Adipocyte (in vitro differentiated cells): ENCODE data around the gene ODF4.

Source experiments
- DNase-seq: peaks from one replicate; pipeline ENCODE4 v3.0.0-alpha.2; 2015; ENCODE audit warnings: low read depth
- H3K27me3 ChIP-seq: replicated peaks from 2 replicates; pipeline ENCODE4 v1.7.0; 2013; ENCODE audit warnings: mild to moderate bottlenecking, low read length, moderate library complexity; ENCODE audit not compliant: control insufficient read depth, insufficient read depth
- H3K36me3 ChIP-seq: 2 replicates; pipeline ENCODE4 v1.7.0; 2013; ENCODE audit warnings: low read length, mild to moderate bottlenecking, moderate library complexity; ENCODE audit not compliant: control insufficient read depth, insufficient read depth, severe bottlenecking
- H3K4me1 ChIP-seq: 2 replicates; pipeline ENCODE4 v1.7.0; 2013; ENCODE audit warnings: mild to moderate bottlenecking, low read length, moderate library complexity; ENCODE audit not compliant: control insufficient read depth, insufficient read depth
- H3K4me3 ChIP-seq: 2 replicates; pipeline ENCODE4 v1.7.0; 2013; ENCODE audit warnings: mild to moderate bottlenecking, low read length, moderate library complexity
- H3K9ac ChIP-seq: 2 replicates; pipeline ENCODE4 v1.7.0; 2013; ENCODE audit warnings: mild to moderate bottlenecking, low read length, moderate library complexity
- H3K9me3 ChIP-seq: 2 replicates; pipeline ENCODE4 v1.7.0; 2013; ENCODE audit warnings: mild to moderate bottlenecking, low read length, moderate library complexity; ENCODE audit not compliant: control insufficient read depth

Gene ODF4

DNA sequence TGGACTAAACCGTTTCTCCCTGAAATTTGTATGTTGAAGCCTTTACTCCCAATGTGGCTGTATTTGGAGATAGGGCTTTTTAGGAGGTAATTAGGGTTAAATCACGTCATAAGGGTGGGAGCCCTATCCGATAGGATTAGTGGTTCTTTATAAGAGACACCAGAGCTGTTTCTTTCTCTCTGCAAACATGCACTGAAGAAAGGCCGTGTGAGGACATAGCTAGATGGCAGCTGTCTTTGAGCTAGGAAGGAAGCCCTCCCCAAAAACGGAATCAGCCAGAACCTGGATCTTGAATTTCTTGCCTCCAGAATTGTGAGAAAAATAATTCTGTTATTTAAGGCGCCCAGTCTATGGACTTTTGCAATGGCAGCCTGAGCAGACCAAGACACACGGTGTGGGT lies 14.1 kb downstream of the ODF4 start:
- H3K9ac ChIP-seq: no peak overlapping the region
- no peak overlapping the region for H3K4me3 ChIP-seq
- no peaks in the 10 kb centered on the region for H3K27me3 ChIP-seq
- DNase-seq: no peak
- H3K36me3 ChIP-seq: no peaks in the 10 kb centered on the region
- no peaks in the 10 kb centered on the region for H3K9me3 ChIP-seq
- peaks cover 4% of the 10 kb centered on the region for H3K4me1 ChIP-seq

DNA sequence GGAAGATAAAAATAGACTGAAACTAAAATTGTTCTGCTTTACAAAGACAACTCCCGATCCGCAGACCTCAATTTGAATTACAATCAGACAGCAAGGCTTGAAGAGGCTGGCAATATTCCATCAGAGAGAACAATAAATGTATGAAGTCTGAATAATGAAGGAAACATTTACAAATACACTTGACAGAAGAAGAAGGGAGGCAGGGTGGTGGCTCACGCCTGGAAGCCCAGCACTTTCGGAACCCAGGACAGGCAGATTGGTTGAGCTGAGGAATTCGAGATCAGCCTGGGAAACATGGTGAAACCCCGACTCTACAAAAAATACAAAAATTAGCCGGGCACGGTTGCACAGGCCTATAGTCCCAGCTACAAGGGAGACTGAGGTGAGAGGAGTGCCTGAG lies 14.6 kb downstream of the ODF4 start:
- no peak for DNase-seq
- Histone ChIP-seq H3K36me3 (no peaks in the 10 kb centered on the region), H3K9ac (no peak overlapping the region), H3K4me3 (no peak overlapping the region), H3K27me3 (no peaks in the 10 kb centered on the region), H3K4me1 (peaks cover 4% of the 10 kb centered on the region), H3K9me3 (no peaks in the 10 kb centered on the region)

DNA sequence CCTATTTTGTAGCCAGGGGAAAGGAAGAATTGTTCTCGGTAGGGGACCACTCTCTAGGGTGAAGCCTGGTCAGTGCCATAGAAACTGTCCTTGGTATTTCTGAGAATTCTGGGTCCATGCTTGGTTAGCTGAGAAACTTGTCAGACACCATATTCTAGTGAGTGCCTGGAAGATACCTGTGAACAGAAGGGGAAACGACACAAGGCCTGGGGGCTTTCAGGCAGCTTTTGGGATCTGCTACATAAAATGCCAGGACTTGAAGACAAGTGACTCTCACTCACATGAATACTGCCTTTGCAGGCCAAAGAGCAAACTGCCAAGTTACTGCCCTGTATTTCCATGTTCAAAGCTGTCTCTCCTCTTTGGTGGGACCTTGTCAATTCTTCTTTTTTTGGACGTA lies 18.3 kb downstream of the ODF4 start:
- DNase-seq: no peak
- Histone ChIP-seq H3K9me3 (no peaks in the 10 kb centered on the region), H3K27me3 (no peaks in the 10 kb centered on the region)

DNA sequence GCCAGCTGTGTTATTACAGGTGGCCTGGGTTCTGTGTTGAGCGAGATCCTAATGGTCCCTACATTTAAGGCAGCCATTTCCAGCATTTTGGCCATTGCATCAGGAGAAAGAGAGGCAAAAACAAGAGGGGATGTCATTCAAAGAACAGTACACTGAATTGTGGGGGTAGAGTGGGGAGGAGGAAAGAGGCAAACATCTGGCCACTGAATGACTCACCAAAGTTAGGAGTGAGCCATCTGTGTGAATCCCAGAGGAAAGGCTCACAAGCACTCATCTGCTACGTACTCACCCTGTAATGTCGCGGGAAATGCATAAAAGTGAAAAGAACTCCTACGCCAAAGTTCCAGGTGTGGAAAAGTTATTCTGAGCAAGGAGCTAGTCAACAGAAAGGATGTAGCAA lies 20.1 kb downstream of the ODF4 start:
- no peak overlapping the region for H3K9ac ChIP-seq
- no peaks in the 10 kb centered on the region for H3K9me3 ChIP-seq
- no peaks in the 10 kb centered on the region for H3K36me3 ChIP-seq
- peaks cover 25% of the 10 kb centered on the region for H3K4me1 ChIP-seq
- H3K27me3 ChIP-seq: no peaks in the 10 kb centered on the region
- peak; percentile 77 for DNase-seq
- peak overlapping the region; percentile 48 for H3K4me3 ChIP-seq

More for the DNA sequence above, 18.3 kb downstream of the ODF4 start:
- Histone ChIP-seq H3K36me3 (no peaks in the 10 kb centered on the region), H3K4me1 (peaks cover 21% of the 10 kb centered on the region), H3K4me3 (no peak overlapping the region), H3K9ac (no peak overlapping the region)

DNA sequence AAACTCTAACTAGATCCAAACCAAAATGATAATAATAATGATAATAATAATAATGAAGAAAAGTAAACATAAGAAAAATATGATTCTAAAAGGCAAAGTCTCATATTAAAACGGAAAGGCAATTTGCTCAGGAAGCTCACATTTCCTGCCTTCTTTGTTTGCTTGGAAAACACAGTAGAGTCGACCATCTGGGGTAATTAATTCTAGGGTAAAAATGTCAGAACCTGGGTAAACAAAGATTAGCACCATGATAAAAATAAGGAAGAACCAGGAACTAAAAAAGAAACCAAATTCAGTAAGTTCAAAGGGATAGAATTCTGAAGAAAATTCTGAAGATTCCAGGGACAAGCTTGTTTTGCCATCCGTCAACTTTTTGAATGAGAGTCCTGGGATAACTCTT lies 20.6 kb downstream of the ODF4 start:
- no peaks in the 10 kb centered on the region for H3K36me3 ChIP-seq
- peak overlapping the region; percentile 48 for H3K4me3 ChIP-seq
- no peak overlapping the region for H3K9ac ChIP-seq
- DNase-seq: no peak
- peaks cover 30% of the 10 kb centered on the region for H3K4me1 ChIP-seq
- H3K27me3 ChIP-seq: no peaks in the 10 kb centered on the region
- no peaks in the 10 kb centered on the region for H3K9me3 ChIP-seq

DNA sequence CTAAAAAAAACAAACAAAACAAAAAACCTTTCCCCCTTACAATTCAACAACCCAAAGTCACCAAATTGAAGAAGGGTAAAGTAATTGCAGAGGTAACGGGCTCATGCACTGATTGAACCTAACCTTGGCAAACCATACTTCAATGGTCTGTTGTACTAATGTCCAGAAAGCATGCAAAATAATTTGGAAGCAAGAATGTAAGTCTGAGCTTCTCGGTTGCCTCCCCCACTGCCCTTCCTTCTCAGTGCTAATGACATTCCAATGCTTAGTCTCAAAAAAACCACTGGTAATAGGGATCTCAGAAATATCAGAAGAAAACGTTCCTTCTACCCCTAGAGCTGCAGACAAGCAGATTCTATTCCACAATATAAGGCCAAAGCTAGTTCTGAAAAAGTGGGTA lies 21.1 kb downstream of the ODF4 start:
- peaks cover 34% of the 10 kb centered on the region for H3K4me1 ChIP-seq
- no peak overlapping the region for H3K4me3 ChIP-seq
- no peaks in the 10 kb centered on the region for H3K9me3 ChIP-seq
- no peaks in the 10 kb centered on the region for H3K27me3 ChIP-seq
- no peaks in the 10 kb centered on the region for H3K36me3 ChIP-seq
- H3K9ac ChIP-seq: no peak overlapping the region
- no peak for DNase-seq

DNA sequence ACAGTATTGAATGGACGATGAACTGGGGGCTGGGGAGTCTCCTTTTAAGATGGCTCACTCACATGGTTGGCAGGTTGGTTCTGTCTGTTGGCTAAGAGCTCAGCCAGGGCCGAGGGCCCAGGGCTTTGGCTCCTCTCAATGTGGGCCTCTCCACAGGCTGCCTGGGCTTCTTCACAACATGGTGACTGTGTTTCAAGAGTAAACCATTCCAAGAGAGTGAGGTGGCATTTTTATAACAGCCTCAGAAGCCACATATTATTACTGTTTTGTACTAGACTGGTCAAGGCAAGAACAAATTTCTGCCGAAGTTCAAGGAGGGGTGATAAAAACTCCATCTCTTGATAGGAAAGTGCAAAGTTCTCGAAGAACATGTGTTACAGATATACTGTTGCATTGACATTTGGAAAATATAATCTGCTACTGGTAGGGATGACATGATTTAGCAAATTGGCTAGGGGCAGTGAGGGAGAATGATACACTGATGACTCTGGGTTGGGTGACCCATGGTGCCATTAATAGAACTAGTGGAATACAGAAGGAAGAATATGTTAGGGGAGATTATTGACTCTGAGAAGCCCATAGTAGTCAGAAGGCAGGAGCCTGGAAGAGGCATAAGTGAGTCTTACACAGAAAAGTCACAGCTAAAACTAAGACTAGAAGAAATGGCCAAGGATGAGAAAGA lies 23.2 kb downstream of the ODF4 start:
- no peak overlapping the region for H3K9ac ChIP-seq
- no peaks in the 10 kb centered on the region for H3K27me3 ChIP-seq
- no peaks in the 10 kb centered on the region for H3K9me3 ChIP-seq
- H3K4me3 ChIP-seq: no peak overlapping the region
- H3K4me1 ChIP-seq: peaks cover 42% of the 10 kb centered on the region
- DNase-seq: no peak
- H3K36me3 ChIP-seq: no peaks in the 10 kb centered on the region

DNA sequence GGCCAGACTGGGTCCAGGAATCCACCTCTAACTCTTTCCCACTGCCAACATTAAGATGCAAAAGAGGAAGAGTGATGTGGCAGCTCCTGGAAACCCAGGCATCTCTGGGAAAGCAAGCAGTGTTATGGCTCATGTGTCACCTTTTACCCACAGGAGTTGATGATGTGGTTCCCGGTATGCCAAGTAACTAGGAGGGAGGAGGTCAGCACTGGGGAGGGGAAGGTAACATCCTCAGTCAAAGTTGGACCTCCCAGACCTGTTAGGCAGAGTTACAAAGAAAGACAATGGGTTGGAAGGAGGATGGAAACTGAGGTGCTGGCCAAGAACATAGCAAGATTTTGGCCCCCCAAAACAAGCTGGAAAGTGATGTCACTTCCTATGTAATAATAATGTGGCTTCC lies 25.5 kb downstream of the ODF4 start:
- Histone ChIP-seq H3K36me3 (peaks cover 13% of the 10 kb centered on the region), H3K9me3 (no peaks in the 10 kb centered on the region), H3K27me3 (no peaks in the 10 kb centered on the region), H3K4me1 (peaks cover 29% of the 10 kb centered on the region), H3K4me3 (no peak overlapping the region), H3K9ac (no peak overlapping the region)
- no peak for DNase-seq

DNA sequence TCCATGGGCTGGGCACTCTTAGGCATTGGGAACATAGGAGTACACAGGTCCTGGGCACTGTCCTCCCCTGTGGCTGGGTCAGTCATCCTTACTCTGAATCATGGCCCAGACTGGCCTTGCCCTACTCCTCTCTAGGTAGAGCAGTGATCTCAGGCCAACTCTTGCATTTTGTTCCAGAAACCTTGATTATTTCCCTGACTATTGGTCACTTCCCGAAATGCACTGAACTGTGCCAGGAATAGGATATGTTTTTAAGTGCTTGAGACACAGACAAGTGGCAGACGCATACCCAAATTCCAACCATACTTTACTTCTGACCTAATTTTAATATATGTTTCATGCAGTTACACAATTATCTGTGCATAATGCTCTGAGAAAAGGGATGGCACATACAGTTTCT lies 26.6 kb downstream of the ODF4 start:
- peak; percentile 78 for DNase-seq
- Histone ChIP-seq H3K27me3 (no peaks in the 10 kb centered on the region), H3K36me3 (peaks cover 14% of the 10 kb centered on the region), H3K4me1 (peaks cover 28% of the 10 kb centered on the region), H3K9me3 (no peaks in the 10 kb centered on the region), H3K4me3 (no peak overlapping the region), H3K9ac (no peak overlapping the region)

DNA sequence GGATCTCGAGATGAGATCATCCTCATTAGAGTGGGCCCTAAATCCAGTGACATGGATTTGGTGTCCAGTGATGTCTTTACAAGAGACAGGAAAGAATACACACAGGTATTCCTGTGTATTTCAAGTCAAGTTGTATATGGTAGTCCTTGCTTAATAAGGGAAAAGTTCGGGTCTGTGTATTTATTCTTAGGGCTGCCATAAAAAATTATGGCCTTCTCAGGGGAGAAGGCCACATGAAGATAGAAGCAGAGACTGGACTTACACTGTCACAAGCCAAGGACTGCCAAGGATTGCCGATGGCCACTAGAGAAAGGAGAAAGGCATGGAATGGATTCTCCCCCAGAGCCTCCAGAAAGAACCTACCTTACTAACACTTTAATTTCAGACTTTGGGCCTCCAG lies 28.6 kb downstream of the ODF4 start:
- Histone ChIP-seq H3K36me3 (peaks cover 14% of the 10 kb centered on the region), H3K4me1 (peaks cover 19% of the 10 kb centered on the region), H3K9me3 (no peaks in the 10 kb centered on the region), H3K4me3 (no peak overlapping the region), H3K27me3 (no peaks in the 10 kb centered on the region), H3K9ac (no peak overlapping the region)
- no peak for DNase-seq

DNA sequence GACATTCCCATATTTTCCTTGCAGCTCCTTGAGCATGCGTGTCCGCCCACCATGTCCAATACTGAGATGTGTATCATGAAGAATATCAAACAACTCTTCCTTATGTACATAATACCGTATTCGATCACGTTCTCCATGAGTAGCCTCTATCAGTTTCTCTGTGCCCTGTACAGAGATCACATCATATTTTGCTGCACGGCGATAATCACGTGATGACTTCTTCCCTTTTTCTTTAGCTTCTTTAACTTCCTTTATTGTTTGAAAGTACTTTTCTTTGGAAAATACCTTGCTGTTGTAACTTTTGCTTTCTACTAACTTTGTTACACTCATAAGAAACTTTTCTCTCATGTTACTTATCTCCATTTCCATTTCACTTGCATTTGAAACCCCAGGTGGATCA lies 30.3 kb downstream of the ODF4 start:
- DNase-seq: no peak
- peaks cover 14% of the 10 kb centered on the region for H3K36me3 ChIP-seq

DNA sequence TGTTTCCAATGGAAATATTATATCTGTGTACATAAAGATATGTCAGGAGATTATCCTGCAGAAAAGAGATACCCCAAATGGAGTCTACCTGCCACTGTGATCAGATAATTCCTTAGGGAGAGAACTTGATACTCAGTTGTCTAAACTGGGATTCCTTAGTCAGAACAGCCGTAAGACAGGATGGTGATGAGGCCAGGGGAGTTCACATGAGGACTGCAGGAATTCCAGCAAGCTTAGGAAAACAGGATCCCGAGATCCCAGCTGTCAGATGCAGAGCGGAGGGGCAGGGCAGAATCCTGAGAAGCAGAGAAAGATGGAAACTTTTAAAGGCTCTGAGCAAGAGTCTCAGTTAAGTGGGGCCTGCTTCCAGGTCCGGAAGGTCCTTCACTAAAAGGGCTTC lies 32.1 kb downstream of the ODF4 start:
- Histone ChIP-seq H3K4me1 (peaks cover 8% of the 10 kb centered on the region), H3K27me3 (no peaks in the 10 kb centered on the region), H3K4me3 (no peak overlapping the region), H3K36me3 (peaks cover 16% of the 10 kb centered on the region), H3K9ac (no peak overlapping the region), H3K9me3 (no peaks in the 10 kb centered on the region)
- DNase-seq: no peak

More for the DNA sequence above, 30.3 kb downstream of the ODF4 start:
- H3K9ac ChIP-seq: no peak overlapping the region
- H3K9me3 ChIP-seq: no peaks in the 10 kb centered on the region
- no peak overlapping the region for H3K4me3 ChIP-seq
- H3K4me1 ChIP-seq: peaks cover 15% of the 10 kb centered on the region
- no peaks in the 10 kb centered on the region for H3K27me3 ChIP-seq
